DMS53 treated with DMSO at 0.1 percent for 48 hours (cell line): Measurements from ENCODE around the gene SEC61A2.

Experiments used
- DNase-seq: peaks from one replicate; lab custom pipeline; 2025; ENCODE audit not compliant: unreplicated experiment; lab: John Stamatoyannopoulos, UW

Gene SEC61A2

DNA sequence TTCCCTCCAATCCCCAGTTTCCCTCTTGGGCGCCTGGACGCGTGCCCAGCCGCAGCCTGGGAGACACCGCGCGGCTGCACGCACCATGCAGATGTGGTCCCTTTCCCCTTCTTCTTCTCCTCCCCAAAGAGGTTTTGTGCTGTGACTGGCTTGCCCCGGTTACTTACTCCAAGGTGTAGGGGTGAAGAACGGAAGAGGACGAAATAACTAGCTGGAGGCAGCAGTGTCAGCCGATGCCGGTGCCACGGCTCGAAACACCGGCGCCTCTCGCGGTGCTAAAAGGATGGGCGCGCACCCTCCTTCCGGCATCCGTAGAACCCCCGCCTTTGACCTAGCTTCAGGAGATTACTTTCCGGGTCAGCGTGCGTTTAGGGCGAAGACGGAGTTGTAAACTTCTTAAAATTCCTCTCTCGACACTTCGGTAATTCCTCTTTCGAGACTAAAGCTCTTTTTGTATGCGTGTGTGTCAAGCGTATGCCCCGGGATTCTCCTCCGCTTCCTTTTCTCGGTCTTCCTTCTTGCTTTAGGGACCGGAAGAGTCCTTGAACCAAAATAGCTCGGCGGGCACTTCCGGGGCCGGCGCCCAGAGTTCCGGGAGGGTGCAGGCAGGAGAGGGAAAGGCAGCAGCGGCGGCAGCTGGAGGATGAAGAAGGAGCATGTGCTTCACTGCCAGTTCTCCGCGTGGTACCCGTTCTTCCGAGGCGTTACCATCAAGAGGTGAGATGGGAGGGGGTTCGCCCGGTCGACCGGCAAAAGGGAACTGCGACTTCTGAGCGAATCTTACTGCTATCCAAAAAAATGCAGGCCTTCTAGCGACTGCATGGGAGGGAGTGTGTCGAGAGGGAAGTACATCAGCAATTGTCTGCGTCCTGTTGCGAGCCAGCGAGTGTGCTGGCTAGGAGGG lies 66.4 kb downstream of the SEC61A2 start, which contains the start of the genes CDC123 and NUDT5:
TSS of gene CDC123 (plus strand) at position 586 of the 904 bp plus-strand sequence. CDS start at position 644, 58 bp downstream.
TSS of gene NUDT5 (minus strand) at position 289 of the 904 bp plus-strand sequence. CDS start 9,600 bp downstream, outside the sequence.
- peak; percentile 96 for DNase-seq

DNA sequence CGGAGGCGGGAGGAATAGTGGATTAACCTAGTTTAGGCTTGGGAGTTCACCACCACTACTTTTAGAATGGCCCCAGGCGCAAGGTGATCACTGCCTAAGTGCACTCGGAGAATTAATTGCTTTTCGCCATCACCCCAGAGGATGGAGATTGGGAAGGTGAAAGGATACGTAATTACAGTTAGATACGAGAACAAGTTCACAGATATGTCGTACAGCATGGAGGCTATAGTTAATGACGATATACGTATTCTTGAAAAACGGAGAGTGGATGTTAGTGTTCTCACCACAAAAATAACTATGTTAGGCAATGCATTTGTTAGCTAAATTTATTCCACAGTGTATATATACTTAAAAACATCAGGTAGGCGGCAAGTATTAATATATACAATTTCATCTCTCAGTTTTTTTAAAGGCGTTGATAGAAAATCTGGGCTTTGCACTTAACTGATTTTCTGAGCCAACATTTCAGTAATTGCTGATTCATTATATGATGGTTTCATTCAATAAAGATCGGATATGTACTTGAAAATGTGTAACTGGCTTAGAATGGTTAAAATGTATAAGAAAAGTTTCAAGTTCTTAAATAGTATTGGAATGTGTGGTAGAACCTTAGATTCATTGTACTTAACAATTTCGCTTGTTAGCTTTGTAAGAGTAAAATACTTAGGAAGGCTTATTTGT lies 67.2 kb downstream of the SEC61A2 start:
- no peak for DNase-seq

DNA sequence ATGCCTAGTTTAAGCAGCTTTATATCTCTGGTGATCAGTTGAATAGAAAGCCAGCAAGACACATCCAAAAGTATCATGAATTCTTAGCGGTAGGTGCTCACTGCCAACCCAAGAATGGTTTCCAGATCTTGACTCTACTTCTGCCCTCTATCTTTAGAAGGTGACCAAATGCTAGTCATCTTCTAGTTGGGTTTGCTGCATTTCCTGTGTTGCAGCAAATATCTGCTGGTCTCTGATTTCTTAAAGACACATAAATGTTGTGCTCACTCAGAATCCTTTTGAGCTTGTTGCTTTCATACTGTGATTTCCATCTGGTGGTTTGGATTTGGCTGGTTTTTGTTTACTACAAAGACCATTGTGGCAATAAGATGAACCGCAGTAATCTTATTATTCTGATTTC lies 68.7 kb downstream of the SEC61A2 start:
- no peak for DNase-seq

DNA sequence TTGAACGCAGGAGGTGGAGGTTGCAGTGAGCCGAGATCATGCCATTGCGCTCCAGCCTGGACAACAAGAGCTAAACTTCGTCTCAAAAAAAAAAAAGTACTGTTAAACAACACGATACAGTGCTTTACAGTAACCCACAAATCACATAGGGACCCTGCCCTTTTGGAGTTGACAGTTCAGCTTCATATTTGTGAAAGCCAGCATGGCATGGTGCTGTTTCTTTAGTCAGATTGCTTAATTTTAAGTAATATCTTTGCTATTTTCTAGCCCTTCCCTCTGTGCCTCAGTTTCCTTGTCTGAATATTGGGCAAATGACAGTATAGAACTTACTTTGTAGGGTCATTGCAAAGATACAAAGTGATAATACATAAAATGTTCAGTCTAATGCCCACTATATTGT lies 71.4 kb downstream of the SEC61A2 start:
- no peak for DNase-seq

DNA sequence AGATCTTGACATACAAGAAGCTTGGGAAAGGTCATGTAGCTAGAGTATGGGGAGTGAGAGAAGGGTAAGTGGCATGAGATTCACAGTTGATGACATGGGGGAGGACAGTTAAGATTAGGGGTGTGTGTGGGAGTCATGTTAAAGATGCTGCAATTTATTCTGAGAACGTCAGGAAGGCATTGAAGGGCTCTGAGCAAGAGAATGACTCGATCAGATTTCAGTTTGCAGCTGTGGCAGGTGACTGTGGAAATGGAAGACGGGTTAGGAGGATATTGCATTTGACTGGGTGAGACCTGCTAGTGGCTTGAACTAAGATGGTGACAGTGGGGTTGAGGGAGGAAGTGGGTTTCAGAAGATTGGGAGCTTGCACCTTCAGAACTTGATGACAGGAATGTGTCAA lies 72.1 kb downstream of the SEC61A2 start:
- DNase-seq = no peak

DNA sequence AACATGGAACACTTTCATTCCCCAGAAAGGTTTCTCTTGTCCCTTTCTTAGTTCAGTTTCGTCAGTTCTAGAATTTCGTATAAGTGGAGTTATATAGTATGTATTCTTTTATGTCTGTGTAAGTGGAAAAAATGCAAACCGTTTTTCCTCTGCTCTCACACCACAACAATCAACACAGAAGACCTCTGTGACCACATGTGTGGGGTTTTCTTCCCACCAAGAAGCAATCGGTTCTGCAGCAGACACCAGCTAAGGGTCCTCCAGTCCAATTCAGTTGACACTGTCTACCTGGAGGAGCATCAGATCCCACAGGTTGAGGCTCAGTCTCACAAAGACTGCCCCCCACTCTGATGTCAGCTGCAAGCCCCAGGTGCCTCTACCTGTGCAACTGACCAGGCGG lies 72.7 kb downstream of the SEC61A2 start:
- no peak for DNase-seq

DNA sequence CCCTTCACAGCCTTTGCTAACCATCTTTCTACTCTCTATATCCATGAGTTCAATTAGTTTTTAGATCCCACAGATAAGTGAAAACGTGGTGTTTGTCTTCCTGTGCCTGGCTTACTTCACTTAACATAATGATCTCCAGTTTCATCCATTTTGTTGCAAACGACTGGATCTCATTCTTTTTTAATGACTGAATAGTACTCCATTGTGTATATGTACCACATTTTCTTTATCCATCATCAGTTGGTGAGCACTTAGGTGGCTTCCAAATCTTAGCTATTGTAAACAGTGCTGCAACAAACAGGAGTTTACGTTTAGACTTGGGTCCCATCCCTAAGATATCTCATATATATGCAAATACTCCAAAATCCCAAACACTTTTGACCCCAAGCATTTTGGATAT lies 75.6 kb downstream of the SEC61A2 start:
- DNase-seq = no peak

DNA sequence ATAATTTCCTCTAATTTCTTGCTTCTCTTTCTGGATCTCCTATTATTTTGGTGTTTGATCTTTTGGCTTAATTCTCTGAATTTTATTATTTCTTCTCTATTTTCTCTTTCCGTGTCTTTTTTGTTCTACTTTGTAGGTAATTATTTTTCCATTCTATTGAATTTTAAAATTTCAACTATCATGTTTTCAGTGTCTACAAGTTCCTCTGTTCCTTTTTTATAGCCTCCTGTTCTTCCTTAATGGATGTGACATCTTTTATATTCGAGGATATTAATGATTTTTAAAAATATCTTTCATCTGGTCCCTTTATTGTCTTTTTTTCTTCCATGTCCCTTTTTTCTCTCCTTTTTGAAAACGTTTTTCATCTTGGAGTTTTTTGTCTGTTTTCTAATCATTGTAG lies 77.6 kb downstream of the SEC61A2 start:
- DNase-seq = no peak

DNA sequence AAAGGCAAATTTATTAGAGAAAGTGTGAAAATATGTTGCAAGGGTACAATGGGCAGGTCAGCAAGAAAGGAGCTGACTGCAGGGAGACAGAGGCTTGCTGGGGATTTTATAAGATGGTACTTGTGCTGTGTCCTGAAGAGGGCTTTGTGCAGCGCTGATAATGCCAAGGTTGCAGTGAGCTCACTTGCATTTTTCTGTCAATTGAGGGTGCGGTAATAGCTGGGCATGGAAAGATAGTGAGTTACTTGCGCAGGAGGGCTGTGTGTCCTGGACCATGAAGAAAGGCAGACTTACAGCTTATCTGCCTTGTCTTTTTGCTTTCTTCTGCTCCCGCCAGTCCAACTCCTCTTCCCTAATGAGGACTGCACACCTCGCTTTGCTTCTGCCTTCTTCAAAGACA lies 79.0 kb downstream of the SEC61A2 start:
- DNase-seq = no peak

DNA sequence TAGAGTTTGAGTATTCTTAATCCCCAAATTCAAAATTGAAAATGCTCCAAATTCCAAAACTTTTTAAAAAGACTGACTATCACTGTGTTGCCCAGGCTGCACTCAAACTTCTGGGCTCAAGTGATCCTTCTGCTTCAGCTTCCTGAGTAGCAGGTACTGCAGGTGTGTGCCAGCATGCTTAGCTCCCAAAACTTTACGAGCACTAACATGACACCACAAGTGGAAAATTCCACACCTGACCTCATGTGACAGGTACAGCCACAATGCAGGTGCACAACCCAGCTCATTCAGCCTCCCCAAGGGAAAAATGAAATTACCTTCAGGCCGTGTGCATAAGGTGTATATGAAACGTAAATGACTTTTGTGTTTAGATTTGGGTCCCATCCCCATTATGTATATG lies 83.0 kb downstream of the SEC61A2 start:
- DNase-seq = no peak

DNA sequence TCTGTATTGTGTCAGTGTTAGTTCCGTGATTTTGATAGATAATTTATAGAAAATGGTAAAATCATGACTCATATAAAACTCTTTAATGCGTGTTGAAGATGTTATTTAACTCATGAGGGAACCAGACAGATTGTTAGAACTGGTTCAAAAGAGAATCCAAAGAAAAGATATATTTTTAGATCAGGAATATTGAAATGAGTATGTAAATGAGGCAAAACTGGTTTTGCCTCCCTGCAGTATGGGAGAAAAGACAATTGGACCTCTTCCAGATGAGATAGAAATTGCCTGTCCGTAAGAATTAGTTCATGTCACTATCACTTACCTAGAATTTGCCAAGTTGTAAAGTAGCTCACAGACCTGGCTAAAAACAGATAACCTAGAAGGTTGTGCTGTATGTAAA lies 84.1 kb downstream of the SEC61A2 start:
- no peak for DNase-seq

DNA sequence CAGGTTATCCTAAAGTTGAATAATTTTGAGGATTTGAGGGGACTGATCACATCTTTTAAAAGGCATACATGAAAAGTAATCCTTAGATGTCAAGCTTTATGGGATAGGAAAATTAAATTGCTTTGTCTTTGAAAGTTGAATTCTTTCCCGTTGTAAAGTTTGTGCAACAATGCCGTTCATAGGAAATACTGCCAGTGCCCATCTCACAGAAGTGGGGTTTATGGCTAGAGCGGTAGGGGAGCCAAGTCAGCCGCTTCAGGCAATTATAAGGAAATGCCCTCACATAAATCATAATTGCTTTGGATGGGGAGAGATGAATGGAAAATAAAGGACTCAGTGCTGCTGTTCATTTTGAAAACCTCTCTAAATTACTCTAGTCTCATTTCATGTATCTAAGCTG lies 84.6 kb downstream of the SEC61A2 start:
- DNase-seq = no peak

DNA sequence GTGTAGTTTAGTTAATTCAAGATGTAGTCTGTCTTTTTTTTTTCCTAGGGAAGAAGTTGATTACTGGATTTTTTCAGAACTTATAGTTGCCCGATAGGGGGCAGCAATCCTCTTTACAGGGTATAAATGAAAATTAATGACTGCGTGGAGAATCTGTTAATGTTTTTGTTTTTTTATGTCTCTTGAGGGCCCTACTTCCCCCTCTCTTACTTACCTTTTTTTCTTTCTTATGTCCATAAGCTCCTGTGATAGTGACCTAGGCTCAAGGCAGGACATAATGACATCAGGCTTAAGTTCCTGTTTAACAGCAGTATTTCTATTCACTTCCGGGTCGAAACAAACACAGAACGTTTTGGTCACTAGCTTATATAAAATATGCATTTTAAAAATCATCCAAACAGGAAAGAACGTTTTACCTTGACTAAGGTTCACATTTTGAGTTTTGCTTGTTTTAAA lies 85.3 kb downstream of the SEC61A2 start:
- peak; percentile 53 for DNase-seq
